Melanocyte of skin (primary cell): ENCODE results near the gene VGLL2. TPM values are rescaled to one million over a fixed set of nuclear protein-coding genes. Genes with fewer than 3 reads are reported as not detected.

Experiments
- small RNA-seq, 2 donors: library from RNA; depleted of rRNA; stranded (forward); fragments of <200 nt; gene quantifications; one replicate each; pipeline ENCODE3, GENCODE V24; 2012
- total RNA-seq, 2 donors: library from RNA; depleted of rRNA; stranded (reverse); fragments of >200 nt; gene quantifications; 2 replicates each; pipeline ENCODE4 v1.2.3, GENCODE V29; 2012

The VGLL2 gene, protein sequence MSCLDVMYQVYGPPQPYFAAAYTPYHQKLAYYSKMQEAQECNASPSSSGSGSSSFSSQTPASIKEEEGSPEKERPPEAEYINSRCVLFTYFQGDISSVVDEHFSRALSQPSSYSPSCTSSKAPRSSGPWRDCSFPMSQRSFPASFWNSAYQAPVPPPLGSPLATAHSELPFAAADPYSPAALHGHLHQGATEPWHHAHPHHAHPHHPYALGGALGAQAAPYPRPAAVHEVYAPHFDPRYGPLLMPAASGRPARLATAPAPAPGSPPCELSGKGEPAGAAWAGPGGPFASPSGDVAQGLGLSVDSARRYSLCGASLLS
- not detected for total RNA-seq

DNA sequence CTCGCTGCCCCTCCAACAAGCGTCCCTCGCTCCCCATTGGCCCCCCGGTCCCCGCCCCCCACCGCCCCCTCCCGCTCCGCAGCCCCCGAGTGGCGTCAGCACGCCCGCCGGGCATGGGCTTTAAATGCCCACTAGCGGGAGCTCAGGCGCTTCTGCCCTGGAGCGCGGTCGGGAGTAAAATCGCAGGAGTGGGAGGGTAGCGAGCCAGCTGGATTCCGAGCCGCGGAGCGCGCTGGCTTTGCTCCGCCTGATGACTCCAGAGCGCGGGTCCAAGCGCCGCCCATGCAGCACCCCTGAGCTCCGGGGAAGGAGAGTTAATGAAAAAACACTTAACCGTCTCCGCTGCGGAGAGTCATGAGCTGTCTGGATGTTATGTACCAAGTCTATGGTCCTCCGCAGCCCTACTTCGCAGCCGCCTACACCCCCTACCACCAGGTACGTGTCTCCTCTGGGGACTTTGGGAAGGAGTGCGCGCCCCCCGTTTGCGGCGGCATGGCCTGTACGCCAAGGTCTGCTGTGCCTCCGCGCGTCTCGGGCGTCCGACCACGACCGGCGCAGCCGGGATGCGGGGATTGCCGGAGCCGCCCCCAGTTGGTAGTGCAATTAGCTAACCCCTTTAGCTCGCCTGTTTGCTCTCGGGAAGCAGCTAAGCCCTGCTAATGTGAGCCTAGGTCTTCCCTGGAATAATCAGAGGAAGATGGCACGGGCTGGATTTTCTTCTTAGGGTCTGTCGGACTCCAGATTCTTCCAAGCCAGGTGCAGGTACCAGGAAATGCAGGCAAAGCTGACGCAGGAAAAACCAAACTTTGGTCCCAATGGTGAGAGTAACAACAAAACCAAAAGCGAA, at the start of gene VGLL2:
VGLL2 (plus strand) TSS at position 149 of the 847 bp plus-strand sequence; CDS start at position 355, 206 bp downstream.

Small RNA genes lying within 50 kb of the gene (small RNA-seq; reads per million reads assigned to genes)
- gene RN7SKP18, result 0 reads per million in 2 donors

Other genes starting within 250 kb of the VGLL2 start
- gene ROS1, start 160.4 kb downstream of the VGLL2 start, total RNA-seq, result not detected
- gene DCBLD1, start 217.1 kb downstream of the VGLL2 start, total RNA-seq, result 1 to 10 TPM; 8.3 to 9.0 TPM